ENCODE results near the gene S100A14.

Gene S100A14

DNA sequence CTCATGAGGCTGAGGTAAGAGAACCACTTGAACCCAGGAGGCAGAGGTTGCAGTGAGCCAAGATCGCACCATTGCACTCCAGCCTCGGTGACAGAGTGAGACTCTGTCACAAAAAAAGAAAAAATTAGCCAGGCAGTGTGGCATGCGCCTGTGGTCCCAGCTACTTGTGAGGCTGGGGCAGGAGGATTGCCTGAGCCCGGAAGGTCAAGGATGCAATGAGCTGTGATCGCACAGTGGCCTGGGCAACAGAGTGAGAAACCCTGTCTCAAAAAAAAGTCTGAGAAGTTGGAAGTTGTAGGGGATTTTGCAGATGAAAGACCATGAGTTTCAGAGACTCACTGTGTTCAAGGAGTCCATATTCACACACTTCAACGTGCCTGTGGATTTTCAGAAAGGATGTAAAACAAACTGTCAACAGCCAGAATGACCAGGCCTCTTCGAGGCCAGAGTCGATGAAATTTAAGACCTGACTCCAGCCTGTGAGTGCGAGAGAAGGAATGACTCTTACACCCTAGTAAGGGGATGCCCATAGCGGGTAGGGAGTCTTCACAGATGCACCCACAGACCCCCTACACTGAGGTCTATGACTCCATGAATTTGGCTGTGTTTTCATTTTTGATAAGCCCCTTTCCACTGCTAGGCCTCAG lies 9.0 kb upstream of the S100A14 start:
- DNase-seq = peak in 1 of 42 donors; percentile 4
- intact Hi-C loops (cut with DNase I) = no loop called here

DNA sequence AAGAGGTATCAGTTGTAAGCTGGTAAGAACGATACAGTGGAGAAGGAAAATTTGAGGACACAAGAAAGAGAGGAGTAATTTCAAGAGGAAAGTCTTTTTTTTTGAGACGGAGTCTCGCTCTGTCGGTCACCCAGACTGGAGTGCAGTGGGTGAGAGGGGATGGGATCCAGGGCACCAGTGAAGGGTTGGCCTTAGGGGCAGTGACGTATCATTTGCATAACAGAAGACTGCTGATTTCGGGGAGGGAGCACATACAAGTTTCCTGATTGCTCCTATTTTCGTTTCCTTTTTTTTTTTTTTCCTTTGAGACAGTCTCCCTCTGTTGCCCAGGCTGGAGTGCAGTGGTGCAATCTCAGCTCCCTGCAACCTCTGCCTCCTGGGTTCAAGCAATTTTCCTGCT lies 7.0 kb upstream of the S100A14 start:
- no peak for DNase-seq
- intact Hi-C loops (cut with DNase I) = no loop called here

DNA sequence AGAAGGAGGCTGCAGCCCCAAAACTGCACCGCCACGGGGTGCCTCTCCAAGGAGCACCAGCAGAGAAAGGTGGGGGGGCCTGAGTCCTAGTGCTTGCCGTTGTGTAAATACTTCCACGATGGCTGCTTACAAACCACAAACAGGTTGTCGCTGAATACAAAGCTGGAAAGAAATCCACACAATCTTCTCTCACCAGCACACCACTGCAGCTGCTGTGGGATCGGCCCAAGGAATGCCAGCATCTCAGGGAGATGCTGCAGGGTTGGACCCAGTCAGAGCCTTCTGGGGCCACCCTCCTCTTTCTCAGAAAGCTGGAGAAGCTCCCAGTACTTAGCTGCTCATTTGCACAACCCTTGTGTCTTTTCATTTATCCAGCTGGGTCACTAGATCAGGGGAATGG lies 3.0 kb upstream of the S100A14 start:
- intact Hi-C loops (cut with DNase I) = no loop called here
- no peak for DNase-seq

DNA sequence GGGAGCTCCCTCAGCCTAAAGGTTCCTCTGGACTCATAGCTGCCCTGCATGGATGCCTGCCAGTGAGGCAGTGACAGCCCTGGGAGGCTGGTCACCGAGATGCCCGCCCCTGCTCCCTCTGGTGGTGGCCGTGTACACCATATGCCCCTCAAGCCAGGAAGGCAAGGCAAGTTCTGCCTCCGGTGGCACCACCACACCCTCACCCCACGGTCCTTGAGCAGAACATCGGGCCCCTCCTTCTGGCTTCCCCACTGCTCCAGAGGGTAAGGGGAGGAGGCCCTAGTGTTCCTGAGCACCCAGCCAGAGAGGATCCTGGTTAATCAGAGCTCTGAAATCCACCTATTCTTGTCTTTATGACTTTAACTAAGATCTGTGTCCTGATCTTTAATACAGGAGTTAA lies 1.5 kb upstream of the S100A14 start:
- DNase-seq = peak in 28 of 42 donors; percentile 21 to 79 (median 60)
- intact Hi-C loops (cut with DNase I) = no loop called here

DNA sequence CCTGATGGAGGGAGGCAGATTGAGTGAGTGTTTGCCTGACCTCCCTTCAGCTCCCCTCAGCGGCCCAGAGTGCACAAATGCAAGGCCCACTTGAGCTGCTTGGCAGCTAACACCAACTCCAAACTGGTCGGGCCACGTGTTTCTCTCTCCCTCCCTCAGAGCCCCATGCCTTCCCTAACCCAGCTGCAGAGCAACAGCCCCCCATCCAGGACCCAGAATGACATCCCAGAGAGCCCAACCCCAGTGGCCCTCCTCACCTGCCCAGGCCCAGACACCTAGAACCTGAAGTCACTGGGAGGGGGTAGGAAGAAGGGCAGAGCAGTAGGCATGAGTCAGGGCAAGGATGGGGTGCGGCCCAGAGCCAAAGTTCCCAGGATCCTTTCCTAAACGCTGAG lies 789 bp upstream of the S100A14 start:
- intact Hi-C loops (cut with DNase I) = no loop called here
- peak in 1 of 42 donors; percentile 20 for DNase-seq

DNA sequence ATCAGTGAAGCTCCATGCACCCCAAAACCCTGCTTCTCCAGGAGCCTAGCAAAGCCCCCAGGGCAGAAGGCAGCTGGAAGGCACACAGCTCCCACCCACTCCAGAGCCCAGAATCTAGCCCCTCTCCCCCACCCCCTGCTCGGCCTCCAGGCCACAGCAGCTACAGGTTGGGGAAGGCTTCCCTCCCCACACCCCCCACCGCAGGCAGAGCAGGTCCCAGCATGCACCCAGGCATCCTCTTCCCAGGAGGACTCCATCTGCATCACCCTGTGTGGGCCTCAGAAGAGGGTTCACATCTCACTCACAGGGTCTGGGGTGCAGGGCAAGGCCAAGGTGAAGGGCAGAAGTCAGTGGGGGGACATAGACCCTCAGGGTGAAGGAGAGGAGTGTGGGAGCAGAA lies 719 bp downstream of the S100A14 start:
- DNase-seq = no peak
- intact Hi-C loops (cut with DNase I) = no loop called here

DNA sequence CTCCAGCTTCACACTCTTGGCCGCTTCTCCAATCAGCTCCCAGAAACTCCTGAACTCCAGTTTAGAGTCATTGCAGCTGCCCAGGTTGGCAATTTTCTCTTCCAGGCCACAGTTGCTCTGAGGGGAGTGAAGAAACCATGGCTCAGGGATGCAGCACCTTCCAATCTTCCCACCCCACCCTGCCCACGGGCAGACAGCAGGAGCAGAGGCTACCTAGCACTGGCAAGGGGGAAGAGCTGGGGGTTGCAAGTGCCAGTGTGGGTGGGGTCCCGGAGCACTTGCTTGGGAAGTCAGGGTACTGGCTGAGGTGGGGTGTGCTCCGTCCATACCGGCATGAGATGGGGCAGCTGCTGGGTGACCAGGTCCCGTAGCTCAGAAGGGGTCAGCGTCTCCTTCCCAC lies 1.2 kb downstream of the S100A14 start:
- intact Hi-C loops (cut with DNase I) = no loop called here
- no peak for DNase-seq

DNA sequence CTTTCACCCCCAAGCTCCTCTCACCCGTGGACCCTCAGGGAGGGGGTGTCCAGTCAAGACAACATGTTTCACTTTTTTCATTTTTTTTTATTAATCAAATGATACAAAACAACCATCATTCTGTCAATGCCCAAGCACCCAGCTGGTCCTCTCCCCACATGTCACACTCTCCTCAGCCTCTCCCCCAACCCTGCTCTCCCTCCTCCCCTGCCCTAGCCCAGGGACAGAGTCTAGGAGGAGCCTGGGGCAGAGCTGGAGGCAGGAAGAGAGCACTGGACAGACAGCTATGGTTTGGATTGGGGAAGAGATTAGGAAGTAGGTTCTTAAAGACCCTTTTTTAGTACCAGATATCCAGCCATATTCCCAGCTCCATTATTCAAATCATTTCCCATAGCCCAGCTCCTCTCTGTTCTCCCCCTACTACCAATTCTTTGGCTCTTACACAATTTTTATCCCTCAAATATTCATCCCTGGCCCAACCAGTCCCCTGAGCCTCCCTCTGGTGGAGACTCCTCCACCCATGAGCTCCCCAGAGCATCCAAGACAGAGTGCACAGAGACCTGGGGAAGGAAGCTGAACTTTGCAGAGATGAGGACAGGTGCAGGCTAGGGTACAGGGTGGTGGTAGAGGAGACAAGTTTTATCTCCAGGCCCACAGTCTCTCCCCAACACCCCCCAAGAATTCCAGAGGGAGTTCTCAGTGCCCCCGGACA lies 1.8 kb downstream of the S100A14 start:
- DNase-seq = no peak
- intact Hi-C loops (cut with DNase I) = no loop called here

DNA sequence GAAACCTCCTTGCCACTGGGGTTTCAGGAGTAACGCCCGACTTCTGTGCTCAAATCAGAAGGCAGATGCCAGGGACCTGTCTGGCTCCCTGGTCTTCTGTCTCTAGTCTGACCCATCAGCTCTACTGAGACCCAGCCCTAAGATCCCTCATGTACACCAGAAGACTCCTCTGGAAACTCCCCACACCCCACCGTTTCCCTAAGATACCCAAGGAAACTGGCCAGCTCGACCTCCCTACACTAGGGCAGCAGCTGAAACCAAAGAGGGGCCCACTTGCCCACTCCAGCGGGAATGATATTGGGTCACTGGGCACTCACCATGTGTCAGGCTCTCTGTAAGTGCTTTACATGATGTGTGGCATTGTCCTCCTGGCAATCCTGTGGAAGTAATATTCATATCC lies 2.7 kb downstream of the S100A14 start:
- DNase-seq = no peak
- intact Hi-C loops (cut with DNase I) = no loop called here

DNA sequence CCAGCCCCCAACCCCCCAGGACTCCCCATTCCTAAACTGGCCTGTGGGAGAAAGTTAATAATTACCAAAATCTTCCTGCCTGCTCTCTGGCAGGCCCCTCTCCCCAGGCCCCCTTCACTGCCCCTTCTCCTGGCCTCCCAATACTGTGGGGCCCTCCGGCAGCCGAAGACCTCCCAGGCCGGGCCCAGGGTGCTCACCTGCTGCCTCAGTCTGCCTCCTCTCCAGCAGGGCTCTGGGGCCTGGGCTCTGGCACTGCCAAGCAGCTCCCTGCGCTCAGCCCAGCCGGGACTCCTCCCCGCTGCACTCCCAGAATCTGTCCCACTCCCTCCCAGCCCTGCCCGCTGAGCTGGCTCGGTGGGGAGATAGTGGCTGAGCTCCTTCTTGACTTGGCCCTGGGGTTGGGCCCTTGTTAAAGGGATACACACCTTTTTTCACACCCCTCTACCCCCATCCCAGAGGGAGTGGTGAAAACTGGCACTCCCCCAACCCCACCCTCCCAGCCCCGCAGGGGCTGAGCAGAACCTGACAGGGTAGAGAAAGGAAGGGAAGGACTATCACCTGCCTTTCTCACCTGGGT lies 3.3 kb downstream of the S100A14 start, which contains the start of gene S100A16:
TSS of gene S100A16 (minus strand) at position 383 of the 577 bp plus-strand sequence. CDS start 4,986 bp downstream, outside the sequence.
- peak in 20 of 42 donors; percentile 16 to 75 (median 48) for DNase-seq
- intact Hi-C loops (cut with DNase I) = no loop called here

DNA sequence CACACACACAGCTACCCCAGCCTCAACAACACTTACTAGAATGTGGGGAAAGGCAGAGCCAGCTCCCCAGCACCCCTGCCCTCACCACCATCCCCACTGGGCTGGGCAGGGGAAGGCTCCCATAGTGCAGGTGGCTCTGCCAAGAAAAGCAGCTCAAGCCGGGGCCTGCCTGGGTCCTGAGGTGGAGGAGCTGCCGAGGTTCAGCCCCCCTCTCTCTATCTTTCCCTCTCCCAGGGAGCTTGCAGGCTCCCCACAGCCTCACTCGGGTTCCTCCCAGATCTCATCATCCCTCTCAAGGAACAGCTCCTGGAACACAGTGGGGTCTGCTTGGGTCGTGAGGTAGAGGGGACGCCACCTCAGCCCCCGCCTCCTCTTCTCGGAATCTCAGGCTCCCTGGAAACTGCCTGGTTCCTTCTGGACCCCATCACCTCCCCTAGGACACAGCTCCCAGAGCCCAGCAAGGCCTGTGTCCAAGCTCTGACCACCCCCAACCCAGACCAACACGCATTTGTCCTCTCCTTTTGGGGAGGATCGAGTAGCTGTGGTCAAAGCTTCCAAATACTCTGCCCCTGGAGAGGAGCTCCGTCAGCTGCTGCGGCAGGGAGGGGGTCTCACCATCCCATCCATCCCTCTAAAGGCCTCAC lies 3.9 kb downstream of the S100A14 start:
- DNase-seq = peak in 1 of 42 donors; percentile 23

DNA sequence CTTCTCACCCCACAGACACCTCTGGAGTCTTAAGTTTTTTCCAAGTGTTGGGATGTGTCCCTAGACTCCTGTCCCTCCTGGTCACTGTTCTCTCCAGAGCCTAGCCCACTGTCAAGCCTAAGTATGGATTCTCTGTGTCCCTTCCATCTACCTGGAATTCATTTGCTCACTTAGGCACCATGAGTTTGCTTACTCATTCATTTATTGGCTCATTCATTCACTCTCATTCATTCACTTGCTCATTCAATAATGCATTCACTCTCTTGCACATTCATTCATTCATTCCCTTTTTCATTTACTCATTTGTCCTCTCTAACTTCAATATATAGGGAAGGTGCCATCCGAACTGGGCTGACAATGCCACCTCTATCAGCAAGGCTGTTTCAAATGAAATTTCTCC lies 4.8 kb downstream of the S100A14 start:
- intact Hi-C loops (cut with DNase I) = no loop called here
- DNase-seq = no peak

More for the DNA sequence above, 3.9 kb downstream of the S100A14 start:
- intact Hi-C loops (cut with DNase I) = no loop called here

DNA sequence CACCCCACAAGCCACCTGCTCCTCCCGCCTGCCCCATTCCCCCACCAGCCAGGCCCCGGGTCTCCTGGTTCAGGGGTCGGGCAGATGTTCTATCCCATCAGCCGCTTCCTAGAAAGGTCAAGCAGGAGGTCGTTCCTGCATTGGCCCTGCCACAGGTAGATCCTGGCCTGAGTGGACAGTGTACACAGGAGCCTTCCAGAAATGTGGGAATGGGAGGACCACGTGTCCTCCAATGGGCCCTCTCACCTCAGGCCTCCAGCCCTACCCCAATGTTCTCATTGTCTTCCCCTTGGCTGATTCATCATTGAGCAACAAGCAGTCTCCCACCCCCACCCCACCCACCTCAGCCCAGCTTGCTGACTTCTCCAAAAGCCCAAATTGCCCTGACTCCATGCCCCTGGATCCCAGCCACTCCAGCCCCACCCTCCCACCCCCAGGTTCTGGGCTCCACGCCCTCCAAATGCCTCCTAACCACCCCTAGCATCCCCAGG lies 5.3 kb downstream of the S100A14 start:
- intact Hi-C loops (cut with DNase I) = no loop called here
- no peak for DNase-seq

DNA sequence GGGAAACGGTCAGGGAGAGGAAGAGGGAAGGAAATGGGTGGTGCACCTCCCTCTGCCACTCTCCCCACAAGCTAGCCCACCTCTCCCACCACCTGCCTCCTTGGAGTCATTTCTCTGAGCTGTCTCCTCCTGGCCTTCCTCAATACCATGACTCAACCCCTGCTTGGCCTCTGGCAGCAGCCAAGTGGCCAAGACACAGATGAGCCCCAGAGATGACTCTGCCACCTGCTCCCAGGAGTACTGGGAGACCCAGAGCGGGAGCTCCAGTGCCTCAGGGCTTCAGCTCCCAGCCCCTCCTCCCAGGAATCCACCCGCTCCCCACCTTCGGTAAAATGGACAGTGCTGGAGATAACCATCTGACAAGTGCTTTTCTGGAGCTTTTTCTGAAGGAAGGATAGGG lies 5.8 kb downstream of the S100A14 start:
- no peak for DNase-seq
- intact Hi-C loops (cut with DNase I) = no loop called here

DNA sequence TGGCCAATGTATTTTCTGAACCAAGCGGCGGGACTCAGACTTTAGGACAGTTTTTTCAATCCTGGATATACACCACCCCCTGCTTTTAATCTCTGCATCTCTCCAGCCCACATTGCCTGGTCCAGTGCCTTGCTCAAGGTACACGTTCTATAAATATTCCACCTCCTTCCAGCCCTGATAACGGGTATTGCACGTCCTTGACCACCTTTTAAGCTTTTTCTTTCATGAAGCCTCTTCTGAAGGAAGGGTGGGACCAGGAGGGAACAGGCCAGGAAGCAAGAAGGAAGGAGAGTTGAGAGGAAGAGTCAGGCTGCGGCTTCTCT lies 6.6 kb downstream of the S100A14 start:
- DNase-seq = no peak
- intact Hi-C loops (cut with DNase I) = no loop called here

DNA sequence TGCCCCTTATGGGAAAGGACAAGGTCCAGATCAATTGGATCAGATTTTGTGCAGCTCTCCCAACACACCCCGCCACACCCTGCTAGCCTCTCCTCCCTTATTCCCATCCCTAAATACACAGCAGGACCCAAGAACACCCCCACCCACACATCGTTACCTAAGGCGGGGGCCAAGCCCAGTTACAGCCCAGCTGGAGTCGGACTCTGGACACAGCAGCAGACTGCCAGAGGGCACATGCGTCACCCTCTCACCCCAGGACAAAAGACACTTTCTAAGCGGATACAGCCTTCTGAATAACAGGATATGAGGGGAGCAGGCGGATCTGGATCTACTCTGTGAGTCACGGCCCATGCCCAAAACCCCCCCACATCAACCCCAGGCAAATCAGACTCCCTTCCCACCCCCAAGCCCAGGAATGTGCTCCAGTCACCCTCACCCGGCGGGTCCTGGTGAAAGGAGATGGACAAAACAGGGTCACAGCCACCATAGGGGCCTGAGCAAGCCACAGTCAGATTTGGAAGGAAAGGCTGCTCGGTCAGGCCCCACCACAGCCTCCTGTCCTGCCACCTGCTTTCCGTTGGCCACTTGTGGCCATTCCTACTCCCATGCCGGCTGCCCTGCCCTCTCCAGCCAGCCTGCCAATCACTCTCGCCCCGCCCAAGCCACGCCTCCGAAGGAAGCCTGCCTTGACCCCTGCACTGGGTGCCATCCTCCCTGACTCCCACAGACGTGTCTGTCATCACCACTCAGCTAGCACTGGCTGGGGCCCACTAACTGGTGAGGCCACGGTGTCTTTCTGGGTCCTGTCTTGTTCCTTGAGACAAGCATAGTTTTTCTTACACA lies 7.2 kb downstream of the S100A14 start:
- intact Hi-C loops (cut with DNase I) = no loop called here
- peak; percentile 34 to 92 (median 75) for DNase-seq

DNA sequence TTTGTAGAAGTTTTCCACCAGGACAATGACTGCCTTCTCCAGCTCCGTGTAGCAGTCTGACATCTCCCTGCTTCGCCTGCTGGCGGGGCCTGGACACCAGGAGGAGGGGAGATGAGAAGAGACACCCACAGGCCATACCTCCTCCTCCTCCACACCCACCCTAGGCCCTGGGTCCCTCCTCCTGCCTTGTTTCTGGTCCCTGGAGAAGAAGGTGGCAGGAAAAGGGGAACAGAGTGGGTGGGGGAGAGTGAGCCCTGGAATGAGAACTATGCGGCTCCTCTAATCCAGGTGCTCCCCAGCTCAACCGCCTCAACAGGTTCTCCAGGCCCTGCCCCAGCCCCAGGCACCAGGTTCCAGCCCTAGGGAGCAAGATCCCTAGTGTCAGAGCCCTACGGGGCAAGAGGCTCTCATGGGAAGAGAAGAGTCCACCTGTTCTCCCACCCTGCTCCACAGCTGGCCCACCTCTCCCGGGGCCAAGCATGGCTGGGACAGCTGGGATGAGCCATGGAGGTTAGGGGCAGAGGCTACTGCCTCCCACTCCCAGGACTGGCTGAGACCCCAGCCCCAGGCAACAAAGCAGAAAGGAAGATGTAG lies 7.9 kb downstream of the S100A14 start:
- intact Hi-C loops (cut with DNase I) = no loop called here
- no peak for DNase-seq

DNA sequence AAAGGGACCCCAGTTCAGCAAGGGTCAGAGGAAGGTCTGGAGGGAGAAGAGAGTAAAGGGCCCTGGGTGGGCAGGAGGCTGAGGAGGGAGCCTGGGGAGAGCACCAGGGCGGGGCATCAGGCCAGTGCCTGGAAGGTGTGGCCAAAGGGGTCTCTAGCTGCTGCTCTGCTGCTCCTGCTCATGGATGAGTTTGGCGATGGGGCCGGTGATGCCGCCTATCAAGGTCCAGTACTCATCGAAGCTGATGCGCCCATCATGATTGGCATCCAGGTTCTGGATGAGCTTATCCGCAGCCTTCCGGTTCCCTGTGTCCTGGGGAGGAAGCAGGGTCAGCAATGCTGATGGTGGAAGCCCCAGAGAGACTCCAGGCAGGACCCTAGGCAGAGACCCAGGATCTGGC lies 8.7 kb downstream of the S100A14 start:
- intact Hi-C loops (cut with DNase I) = no loop called here
- no peak for DNase-seq

DNA sequence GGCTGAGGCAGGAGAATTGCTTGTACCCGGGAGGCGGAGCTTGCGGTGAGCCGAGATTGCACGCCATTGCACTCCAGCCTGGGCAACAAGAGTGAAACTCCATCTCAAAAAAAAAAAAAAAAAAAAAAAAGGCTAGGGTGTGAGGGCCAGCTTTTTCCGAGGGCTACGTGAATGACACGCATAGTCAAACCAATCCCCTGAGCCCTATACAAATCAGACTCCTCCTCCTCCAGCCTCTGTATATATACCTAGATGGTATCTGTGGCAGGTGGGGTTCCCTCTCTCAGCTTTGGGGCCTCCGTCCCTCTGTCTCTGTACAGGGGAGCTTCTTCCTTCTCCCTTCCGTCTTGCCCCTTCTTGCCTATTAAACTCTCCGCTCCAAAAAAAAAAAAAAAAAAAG lies 9.9 kb downstream of the S100A14 start:
- DNase-seq = no peak
- intact Hi-C loops (cut with DNase I) = no loop called here
